HepG2 (cell line): ENCODE measurements around the gene NAA38. TPM values are rescaled to one million over a fixed set of nuclear protein-coding genes. Genes with fewer than 3 reads are reported as not detected.

Source experiments
- CENPX ChIP-seq: sonication (generic); formaldehyde crosslinking; IDR thresholded peaks from 2 replicates; pipeline ENCODE4 v1.9.0; 2021; ENCODE audit warnings: mild to moderate bottlenecking, missing genetic modification reagents, moderate library complexity
- FOXK1 ChIP-seq: sonication (generic); formaldehyde crosslinking; IDR thresholded peaks from 2 replicates; pipeline ENCODE4 v1.4.0; 2020; ENCODE audit warnings: low read depth, missing genetic modification reagents, borderline replicate concordance
- LCORL ChIP-seq, 2 experiments: fragments of 450-650 bp in 1 of 2; sonication (generic) in 1 of 2; formaldehyde crosslinking in 1 of 2; IDR thresholded peaks; 2 replicates each; pipeline versions ENCODE4 v1.5.0 to v1.6.1; 2017 to 2020; ENCODE audit warnings: antibody characterized with exemption in 1 of 2, missing genetic modification reagents in 1 of 2
- MYNN ChIP-seq: sonication (generic); formaldehyde crosslinking; IDR thresholded peaks from 2 replicates; pipeline ENCODE4 v1.4.0; 2020; ENCODE audit warnings: mild to moderate bottlenecking, low read depth, missing genetic modification reagents
- SIX4 ChIP-seq: sonication (generic); formaldehyde crosslinking; IDR thresholded peaks from 2 replicates; pipeline ENCODE4 v1.4.0; 2020; ENCODE audit warnings: missing genetic modification reagents
- ZNF549 ChIP-seq: sonication (generic); formaldehyde crosslinking; IDR thresholded peaks from 2 replicates; pipeline ENCODE4 v1.5.0; 2020; ENCODE audit warnings: missing genetic modification reagents
- polyA plus RNA-seq, 8 experiments: library from polyadenylated mRNA; depleted of rRNA in 3 of 8; stranded (reverse) in 7 of 8; unstranded in 1 of 8; fragments of >200 nt; fragmentation: Illumina TruSeq in 4 of 8; extraction: Trizol in 4 of 8; gene quantifications; 2 replicates each; pipeline versions ENCODE4 v1.2.1 to v1.2.3, GENCODE V29; 2011 to 2016; ENCODE audit warnings: low read depth in 4 of 8, missing spikeins in 1 of 8, mixed read lengths in 1 of 8; ENCODE audit not compliant: insufficient read depth in 1 of 8
- total RNA-seq, 5 experiments: library from RNA; depleted of rRNA; stranded (reverse); fragments of >200 nt; fragmentation: Illumina TruSeq; extraction: Trizol; gene quantifications; 2 replicates each; pipeline ENCODE4 v1.2.3, GENCODE V29; 2016; ENCODE audit warnings: low read depth in 1 of 5
- TF ChIP-seq, protein P1 (sequence below): sonication (generic); formaldehyde crosslinking; IDR thresholded peaks from 2 replicates; pipeline ENCODE4 v1.5.0; 2020; ENCODE audit warnings: mild to moderate bottlenecking, missing genetic modification reagents
- TF ChIP-seq, protein P2 (sequence below): sonication (generic); formaldehyde crosslinking; IDR thresholded peaks from 2 replicates; pipeline ENCODE4 v1.5.1; 2020; ENCODE audit warnings: missing genetic modification reagents, mild to moderate bottlenecking, borderline replicate concordance
- TF ChIP-seq, protein P3 (sequence below): sonication (generic); formaldehyde crosslinking; IDR thresholded peaks from 2 replicates; pipeline ENCODE4 v1.8.1; 2023; ENCODE audit warnings: mild to moderate bottlenecking, inconsistent platforms, moderate library complexity, missing genetic modification reagents, borderline replicate concordance
- TF ChIP-seq, protein P4 (sequence below): sonication (generic); formaldehyde crosslinking; IDR thresholded peaks from one replicate; pipeline ENCODE4 v1.5.1; 2020; ENCODE audit warnings: mild to moderate bottlenecking, missing genetic modification reagents; ENCODE audit errors: not compliant biosample characterization
- TF ChIP-seq, protein P5 (sequence below): sonication (generic); formaldehyde crosslinking; IDR thresholded peaks from 2 replicates; pipeline ENCODE4 v1.4.0; 2020; ENCODE audit warnings: missing genetic modification reagents
- TF ChIP-seq, protein P6 (sequence below): sonication (generic); formaldehyde crosslinking; IDR thresholded peaks from 2 replicates; pipeline ENCODE4 v1.5.0; 2020; ENCODE audit warnings: missing genetic modification reagents

The NAA38 gene
- total and polyA plus RNA-seq, 2 of the 13 experiments (the other 11 are each of a cell fraction or from before 2014, with no cell fraction given): 46.9 to 91.6 TPM

DNA sequence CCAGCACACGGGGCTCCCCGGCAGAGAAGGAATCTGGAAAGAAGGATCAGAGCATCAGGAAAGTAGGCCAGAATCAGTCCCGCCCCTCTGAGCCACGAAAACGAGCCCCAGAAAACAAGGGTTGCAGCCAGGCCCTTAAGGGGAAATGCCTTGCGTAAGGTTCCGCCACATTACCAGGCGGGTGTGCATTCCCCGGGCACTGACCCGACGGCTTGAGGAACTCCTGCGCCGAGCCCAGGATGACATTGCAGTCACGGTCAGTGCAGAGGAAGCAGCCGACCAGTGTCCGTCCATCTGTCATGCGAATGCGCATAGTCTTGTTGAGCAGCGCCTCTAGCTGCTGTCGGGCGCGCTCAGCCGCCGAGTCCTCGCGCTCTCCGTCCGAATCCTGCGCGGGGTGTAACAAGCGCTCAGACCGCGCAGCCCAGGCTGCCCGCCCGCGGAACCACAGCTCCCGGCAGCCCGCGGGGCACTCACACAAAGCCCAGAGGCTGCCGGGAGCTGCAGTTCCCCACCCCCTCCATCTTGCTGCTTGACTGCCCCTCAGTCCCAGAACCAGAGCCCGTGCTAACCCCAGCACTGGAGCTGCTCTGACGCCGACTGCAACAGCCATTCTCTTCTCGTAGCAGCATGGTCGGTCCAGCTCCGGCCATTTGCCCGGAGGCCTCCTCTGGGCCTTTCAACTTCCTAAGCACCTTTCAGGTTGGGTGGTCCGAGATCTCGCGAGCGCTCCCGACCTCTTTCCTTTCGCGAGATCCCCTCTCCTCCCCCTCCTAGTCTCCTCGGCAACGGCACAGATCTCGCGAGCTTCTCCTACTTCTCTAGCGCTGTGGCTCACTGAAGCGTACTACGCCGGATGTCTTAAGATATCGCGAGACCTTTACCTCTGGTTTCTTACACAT is at the start of gene NAA38 (continued):
- TF ChIP-seq, protein P1, sequence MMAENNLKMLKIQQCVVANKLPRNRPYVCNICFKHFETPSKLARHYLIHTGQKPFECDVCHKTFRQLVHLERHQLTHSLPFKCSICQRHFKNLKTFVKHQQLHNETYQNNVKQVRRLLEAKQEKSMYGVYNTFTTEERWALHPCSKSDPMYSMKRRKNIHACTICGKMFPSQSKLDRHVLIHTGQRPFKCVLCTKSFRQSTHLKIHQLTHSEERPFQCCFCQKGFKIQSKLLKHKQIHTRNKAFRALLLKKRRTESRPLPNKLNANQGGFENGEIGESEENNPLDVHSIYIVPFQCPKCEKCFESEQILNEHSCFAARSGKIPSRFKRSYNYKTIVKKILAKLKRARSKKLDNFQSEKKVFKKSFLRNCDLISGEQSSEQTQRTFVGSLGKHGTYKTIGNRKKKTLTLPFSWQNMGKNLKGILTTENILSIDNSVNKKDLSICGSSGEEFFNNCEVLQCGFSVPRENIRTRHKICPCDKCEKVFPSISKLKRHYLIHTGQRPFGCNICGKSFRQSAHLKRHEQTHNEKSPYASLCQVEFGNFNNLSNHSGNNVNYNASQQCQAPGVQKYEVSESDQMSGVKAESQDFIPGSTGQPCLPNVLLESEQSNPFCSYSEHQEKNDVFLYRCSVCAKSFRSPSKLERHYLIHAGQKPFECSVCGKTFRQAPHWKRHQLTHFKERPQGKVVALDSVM: no peak
- TF ChIP-seq CENPX (CRISPR knock-in tag) (no peak), LCORL (IDR thresholded peaks at IDR 0.05) (no peak), LCORL (CRISPR knock-in tag; IDR thresholded peaks at IDR 0.05) (peak; percentile 54; the same call in 1 of the 2 replicates), FOXK1 (CRISPR knock-in tag) (peak; percentile 39), MYNN (CRISPR knock-in tag) (no peak), ZNF549 (CRISPR knock-in tag) (no peak), SIX4 (CRISPR knock-in tag) (no peak)
- TF ChIP-seq, protein P2, sequence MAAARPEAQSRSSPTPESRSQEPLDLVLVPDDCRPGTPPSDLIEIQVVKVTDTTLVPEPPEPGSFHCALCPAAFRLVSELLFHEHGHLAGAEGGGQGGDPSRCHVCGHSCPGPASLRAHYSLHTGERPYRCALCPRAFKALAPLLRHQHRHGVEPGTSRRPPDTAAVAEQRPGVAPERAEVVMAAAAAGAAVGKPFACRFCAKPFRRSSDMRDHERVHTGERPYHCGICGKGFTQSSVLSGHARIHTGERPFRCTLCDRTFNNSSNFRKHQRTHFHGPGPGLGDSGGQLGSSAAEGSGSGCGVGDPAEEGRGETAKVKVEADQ (CRISPR knock-in tag): no peak
- TF ChIP-seq, protein P3, sequence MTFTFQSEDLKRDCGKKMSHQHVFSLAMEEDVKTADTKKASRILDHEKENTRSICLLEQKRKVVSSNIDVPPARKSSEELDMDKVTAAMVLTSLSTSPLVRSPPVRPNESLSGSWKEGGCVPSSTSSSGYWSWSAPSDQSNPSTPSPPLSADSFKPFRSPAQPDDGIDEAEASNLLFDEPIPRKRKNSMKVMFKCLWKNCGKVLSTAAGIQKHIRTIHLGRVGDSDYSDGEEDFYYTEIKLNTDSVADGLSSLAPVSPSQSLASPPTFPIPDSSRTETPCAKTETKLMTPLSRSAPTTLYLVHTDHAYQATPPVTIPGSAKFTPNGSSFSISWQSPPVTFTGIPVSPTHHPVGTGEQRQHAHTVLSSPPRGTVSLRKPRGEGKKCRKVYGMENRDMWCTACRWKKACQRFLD: 0 out of 2 replicates have a peak, but pooled peaks have one; percentile 41
- TF ChIP-seq, protein P4, sequence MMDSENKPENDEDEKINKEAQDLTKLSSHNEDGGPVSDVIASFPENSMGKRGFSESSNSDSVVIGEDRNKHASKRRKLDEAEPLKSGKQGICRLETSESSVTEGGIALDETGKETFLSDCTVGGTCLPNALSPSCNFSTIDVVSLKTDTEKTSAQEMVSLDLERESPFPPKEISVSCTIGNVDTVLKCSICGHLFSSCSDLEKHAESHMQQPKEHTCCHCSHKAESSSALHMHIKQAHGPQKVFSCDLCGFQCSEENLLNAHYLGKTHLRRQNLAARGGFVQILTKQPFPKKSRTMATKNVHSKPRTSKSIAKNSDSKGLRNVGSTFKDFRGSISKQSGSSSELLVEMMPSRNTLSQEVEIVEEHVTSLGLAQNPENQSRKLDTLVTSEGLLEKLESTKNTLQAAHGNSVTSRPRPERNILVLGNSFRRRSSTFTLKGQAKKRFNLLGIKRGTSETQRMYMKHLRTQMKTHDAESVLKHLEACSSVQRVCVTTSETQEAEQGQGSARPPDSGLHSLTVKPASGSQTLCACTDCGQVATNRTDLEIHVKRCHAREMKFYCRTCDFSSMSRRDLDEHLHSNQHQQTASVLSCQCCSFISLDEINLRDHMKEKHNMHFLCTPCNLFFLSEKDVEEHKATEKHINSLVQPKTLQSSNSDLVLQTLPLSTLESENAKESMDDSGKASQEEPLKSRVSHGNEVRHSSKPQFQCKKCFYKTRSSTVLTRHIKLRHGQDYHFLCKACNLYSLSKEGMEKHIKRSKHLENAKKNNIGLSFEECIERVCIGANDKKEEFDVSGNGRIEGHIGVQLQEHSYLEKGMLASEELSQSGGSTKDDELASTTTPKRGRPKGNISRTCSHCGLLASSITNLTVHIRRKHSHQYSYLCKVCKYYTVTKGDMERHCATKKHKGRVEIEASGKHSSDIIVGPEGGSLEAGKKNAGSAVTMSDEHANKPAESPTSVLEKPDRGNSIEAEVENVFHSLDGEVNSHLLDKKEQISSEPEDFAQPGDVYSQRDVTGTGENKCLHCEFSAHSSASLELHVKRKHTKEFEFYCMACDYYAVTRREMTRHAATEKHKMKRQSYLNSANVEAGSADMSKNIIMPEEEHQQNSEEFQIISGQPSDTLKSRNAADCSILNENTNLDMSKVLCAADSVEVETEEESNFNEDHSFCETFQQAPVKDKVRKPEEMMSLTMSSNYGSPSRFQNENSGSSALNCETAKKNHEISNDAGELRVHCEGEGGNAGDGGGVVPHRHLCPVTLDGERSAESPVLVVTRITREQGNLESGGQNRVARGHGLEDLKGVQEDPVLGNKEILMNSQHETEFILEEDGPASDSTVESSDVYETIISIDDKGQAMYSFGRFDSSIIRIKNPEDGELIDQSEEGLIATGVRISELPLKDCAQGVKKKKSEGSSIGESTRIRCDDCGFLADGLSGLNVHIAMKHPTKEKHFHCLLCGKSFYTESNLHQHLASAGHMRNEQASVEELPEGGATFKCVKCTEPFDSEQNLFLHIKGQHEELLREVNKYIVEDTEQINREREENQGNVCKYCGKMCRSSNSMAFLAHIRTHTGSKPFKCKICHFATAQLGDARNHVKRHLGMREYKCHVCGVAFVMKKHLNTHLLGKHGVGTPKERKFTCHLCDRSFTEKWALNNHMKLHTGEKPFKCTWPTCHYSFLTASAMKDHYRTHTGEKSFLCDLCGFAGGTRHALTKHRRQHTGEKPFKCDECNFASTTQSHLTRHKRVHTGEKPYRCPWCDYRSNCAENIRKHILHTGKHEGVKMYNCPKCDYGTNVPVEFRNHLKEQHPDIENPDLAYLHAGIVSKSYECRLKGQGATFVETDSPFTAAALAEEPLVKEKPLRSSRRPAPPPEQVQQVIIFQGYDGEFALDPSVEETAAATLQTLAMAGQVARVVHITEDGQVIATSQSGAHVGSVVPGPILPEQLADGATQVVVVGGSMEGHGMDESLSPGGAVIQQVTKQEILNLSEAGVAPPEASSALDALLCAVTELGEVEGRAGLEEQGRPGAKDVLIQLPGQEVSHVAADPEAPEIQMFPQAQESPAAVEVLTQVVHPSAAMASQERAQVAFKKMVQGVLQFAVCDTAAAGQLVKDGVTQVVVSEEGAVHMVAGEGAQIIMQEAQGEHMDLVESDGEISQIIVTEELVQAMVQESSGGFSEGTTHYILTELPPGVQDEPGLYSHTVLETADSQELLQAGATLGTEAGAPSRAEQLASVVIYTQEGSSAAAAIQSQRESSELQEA (CRISPR knock-in tag): peak; percentile 33
- TF ChIP-seq, protein P5, sequence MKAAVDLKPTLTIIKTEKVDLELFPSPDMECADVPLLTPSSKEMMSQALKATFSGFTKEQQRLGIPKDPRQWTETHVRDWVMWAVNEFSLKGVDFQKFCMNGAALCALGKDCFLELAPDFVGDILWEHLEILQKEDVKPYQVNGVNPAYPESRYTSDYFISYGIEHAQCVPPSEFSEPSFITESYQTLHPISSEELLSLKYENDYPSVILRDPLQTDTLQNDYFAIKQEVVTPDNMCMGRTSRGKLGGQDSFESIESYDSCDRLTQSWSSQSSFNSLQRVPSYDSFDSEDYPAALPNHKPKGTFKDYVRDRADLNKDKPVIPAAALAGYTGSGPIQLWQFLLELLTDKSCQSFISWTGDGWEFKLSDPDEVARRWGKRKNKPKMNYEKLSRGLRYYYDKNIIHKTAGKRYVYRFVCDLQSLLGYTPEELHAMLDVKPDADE (CRISPR knock-in tag): no peak; the same call in 1 of the 2 replicates
- TF ChIP-seq, protein P6, sequence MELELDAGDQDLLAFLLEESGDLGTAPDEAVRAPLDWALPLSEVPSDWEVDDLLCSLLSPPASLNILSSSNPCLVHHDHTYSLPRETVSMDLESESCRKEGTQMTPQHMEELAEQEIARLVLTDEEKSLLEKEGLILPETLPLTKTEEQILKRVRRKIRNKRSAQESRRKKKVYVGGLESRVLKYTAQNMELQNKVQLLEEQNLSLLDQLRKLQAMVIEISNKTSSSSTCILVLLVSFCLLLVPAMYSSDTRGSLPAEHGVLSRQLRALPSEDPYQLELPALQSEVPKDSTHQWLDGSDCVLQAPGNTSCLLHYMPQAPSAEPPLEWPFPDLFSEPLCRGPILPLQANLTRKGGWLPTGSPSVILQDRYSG (CRISPR knock-in tag): no peak; the same call in 1 of the 2 replicates
